ENCODE results near the gene KCNJ4. TPM values are rescaled to one million over a fixed set of nuclear protein-coding genes. Genes with fewer than 3 reads are reported as not detected.

Gene KCNJ4
- total RNA-seq, 1 donor from 2014 or later, result not detected

- intact Hi-C loops (cut with DNase I), result no loop called here
- Histone ChIP-seq H3K9me3 (no peaks in the 10 kb centered on the region), H3K36me3 (no peaks in the 10 kb centered on the region), H3K4me1 (peaks cover 8 to 10% of the 10 kb centered on the region in 2 donors), H3K27ac (no peak overlapping the region), H3K27me3 (peaks cover 10% of the 10 kb centered on the region), H3K4me3 (no peak overlapping the region)
- TF ChIP-seq CTCF (IDR thresholded peaks at IDR 0.05), result no peak
- no peak for DNase-seq (ENCODE audit: low spot score in 2 of 2)
These were observed 3.6 kb downstream of the KCNJ4 start for GRCh38 chr22:38451404-38451803.

- H3K27me3 ChIP-seq, result peaks cover 10% of the 10 kb centered on the region
- intact Hi-C loops (cut with DNase I), result no loop called here
These were observed 4.7 kb downstream of the KCNJ4 start for GRCh38 chr22:38450234-38450797.

GRCh38 chr22:38449776-38450175 is 5.2 kb downstream of the KCNJ4 start:
- H3K4me1 ChIP-seq, result peaks cover 3 to 6% of the 10 kb centered on the region in 2 donors
- H3K27ac ChIP-seq, result no peak overlapping the region
- intact Hi-C loops (cut with DNase I), result no loop called here
- no peak for TF ChIP-seq CTCF (IDR thresholded peaks at IDR 0.05)
- H3K4me3 ChIP-seq, result no peak overlapping the region
- no peak for DNase-seq (ENCODE audit: low spot score in 2 of 2)
- H3K9me3 ChIP-seq, result no peaks in the 10 kb centered on the region
- peaks cover 9% of the 10 kb centered on the region for H3K27me3 ChIP-seq
- no peaks in the 10 kb centered on the region for H3K36me3 ChIP-seq

More at GRCh38 chr22:38450234-38450797, 4.7 kb downstream of the KCNJ4 start:
- no peak overlapping the region for H3K4me3 ChIP-seq
- TF ChIP-seq CTCF (IDR thresholded peaks at IDR 0.05), result no peak
- no peaks in the 10 kb centered on the region for H3K36me3 ChIP-seq
- DNase-seq (ENCODE audit: low spot score in 2 of 2), result no peak
- H3K9me3 ChIP-seq, result no peaks in the 10 kb centered on the region
- H3K27ac ChIP-seq, result no peak overlapping the region
- H3K4me1 ChIP-seq, result peaks cover 4 to 6% of the 10 kb centered on the region in 2 donors

- Histone ChIP-seq H3K27ac (no peak overlapping the region), H3K9me3 (no peaks in the 10 kb centered on the region), H3K36me3 (no peaks in the 10 kb centered on the region), H3K27me3 (peaks cover 3% of the 10 kb centered on the region), H3K4me1 (peaks cover 0 to 6% of the 10 kb centered on the region in 2 donors), H3K4me3 (no peak overlapping the region)
- TF ChIP-seq CTCF (IDR thresholded peaks at IDR 0.05), result no peak
- DNase-seq (ENCODE audit: low spot score in 2 of 2), result no peak
- intact Hi-C loops (cut with DNase I), result no loop called here
These were observed 5.9 kb downstream of the KCNJ4 start for GRCh38 chr22:38448945-38449745.

GRCh38 chr22:38446018-38446601 is 8.9 kb downstream of the KCNJ4 start:
- TF ChIP-seq CTCF (IDR thresholded peaks at IDR 0.05), result no peak
- no peak overlapping the region for H3K27ac ChIP-seq
- no peaks in the 10 kb centered on the region for H3K27me3 ChIP-seq
- H3K4me1 ChIP-seq, result no peaks in the 10 kb centered on the region
- intact Hi-C loops (cut with DNase I), result no loop called here
- no peaks in the 10 kb centered on the region for H3K36me3 ChIP-seq
- H3K4me3 ChIP-seq, result no peak overlapping the region
- no peaks in the 10 kb centered on the region for H3K9me3 ChIP-seq
- DNase-seq (ENCODE audit: low spot score in 2 of 2), result no peak
